OCI-LY7 (cell line): ENCODE data around the gene GNAO1.

Source experiments
- EZH2phosphoT487 ChIP-seq: fragments of 200-600 bp; sonication (generic); IDR thresholded peaks from 2 replicates; pipeline ENCODE4 v1.6.1; 2018; ENCODE audit warnings: low read depth, borderline replicate concordance, mild to moderate bottlenecking, mixed run types, antibody characterized with exemption, low read length, moderate library complexity, mixed read lengths
- TF ChIP-seq, protein P1 (sequence below): fragments of 200-600 bp; sonication (generic); conservative IDR thresholded peaks from 2 replicates; pipeline ENCODE4 v1.5.1; 2014; ENCODE audit warnings: mild to moderate bottlenecking, antibody characterized with exemption, low read length, moderate library complexity, mixed read lengths

DNA sequence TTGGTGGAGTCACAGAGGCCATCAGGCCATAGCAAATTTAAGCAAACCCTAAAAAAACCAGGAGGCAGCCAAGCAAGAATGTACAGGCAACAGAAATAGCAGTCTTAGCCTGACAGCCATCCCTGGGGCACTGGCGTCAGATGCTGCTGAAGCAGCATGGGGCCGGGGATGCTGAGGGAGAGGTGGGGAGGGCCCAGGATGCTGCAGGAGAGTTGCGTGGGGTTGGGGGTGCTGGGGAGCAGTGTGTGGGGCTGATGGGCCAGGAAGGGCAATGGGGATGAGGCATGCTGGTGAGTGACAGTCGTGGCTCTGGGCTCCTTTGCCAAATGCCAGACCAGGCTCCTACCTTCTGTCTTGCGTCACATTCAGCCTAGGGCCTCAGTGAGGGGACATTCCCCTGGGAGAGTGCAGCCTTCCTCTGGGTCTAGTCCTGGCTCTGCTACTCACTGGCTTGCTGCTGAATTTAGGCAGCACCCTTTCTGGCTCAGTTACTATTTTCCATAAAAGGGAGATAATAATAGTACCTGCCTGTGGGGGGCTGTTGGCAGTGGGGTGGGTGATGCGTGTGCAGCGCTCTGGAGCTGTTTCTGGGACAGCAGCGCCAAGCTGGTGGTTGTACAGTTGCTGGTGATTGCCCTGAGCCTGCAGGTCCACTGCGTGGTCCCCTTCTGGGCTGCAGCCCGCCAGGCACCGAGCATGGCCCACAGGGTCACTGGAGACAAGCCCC lies 146.0 kb downstream of the GNAO1 start:
- TF ChIP-seq, protein P1, sequence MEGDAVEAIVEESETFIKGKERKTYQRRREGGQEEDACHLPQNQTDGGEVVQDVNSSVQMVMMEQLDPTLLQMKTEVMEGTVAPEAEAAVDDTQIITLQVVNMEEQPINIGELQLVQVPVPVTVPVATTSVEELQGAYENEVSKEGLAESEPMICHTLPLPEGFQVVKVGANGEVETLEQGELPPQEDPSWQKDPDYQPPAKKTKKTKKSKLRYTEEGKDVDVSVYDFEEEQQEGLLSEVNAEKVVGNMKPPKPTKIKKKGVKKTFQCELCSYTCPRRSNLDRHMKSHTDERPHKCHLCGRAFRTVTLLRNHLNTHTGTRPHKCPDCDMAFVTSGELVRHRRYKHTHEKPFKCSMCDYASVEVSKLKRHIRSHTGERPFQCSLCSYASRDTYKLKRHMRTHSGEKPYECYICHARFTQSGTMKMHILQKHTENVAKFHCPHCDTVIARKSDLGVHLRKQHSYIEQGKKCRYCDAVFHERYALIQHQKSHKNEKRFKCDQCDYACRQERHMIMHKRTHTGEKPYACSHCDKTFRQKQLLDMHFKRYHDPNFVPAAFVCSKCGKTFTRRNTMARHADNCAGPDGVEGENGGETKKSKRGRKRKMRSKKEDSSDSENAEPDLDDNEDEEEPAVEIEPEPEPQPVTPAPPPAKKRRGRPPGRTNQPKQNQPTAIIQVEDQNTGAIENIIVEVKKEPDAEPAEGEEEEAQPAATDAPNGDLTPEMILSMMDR, result no peak
- TF ChIP-seq EZH2phosphoT487, result no peak
